AG04449 (cell line): ENCODE data around the gene PAX3.

Experiments used
- CTCF ChIA-PET: fragments of 350-600 bp; formaldehyde crosslinking; extraction: SDS; loops from one replicate; lab custom pipeline; 2021; ENCODE audit warnings: antibody characterized with exemption; lab: Yijun Ruan, JAX
- POLR2A ChIA-PET: fragments of 400-600, 350-600 bp; formaldehyde crosslinking; extraction: SDS; loops from one replicate; lab custom pipeline; 2020; ENCODE audit warnings: antibody characterized with exemption, inconsistent platforms; lab: Yijun Ruan, JAX
- DNase-seq: peaks from one replicate; pipeline ENCODE4 v3.0.0-alpha.2; 2010; ENCODE audit warnings: low read depth, low spot score
- H3K4me3 ChIP-seq: 2 replicates; pipeline ENCODE4 v1.5.1; 2011; ENCODE audit warnings: low read depth, mild to moderate bottlenecking, control low read depth, low read length
- CTCF ChIP-seq: IDR thresholded peaks from one replicate; pipeline ENCODE4 v1.5.1; 2011; ENCODE audit warnings: mild to moderate bottlenecking, moderate library complexity, low read length, control low read depth, inconsistent platforms; ENCODE audit not compliant: insufficient read depth; ENCODE audit errors: missing control alignments

Gene PAX3

GRCh38 chr2:222284466-222284865, 14.3 kb downstream of the PAX3 start:
- H3K4me3 ChIP-seq = no peak overlapping the region
- CTCF ChIA-PET = no interaction called here
- DNase-seq = no peak
- TF ChIP-seq CTCF = no peak
- POLR2A ChIA-PET = no interaction called here

GRCh38 chr2:222283634-222284033, 15.2 kb downstream of the PAX3 start:
- no peak overlapping the region for H3K4me3 ChIP-seq
- TF ChIP-seq CTCF = no peak
- CTCF ChIA-PET = no interaction called here
- DNase-seq = no peak
- POLR2A ChIA-PET = no interaction called here

GRCh38 chr2:222281506-222281905, 17.3 kb downstream of the PAX3 start:
- CTCF ChIA-PET = interaction anchor here (0.9 to 1.5 kb wide), 3 partner anchors 11 to 333 kb away, joined by 3 to 4 read pairs (median 3); no protein-coding TSS in a partner anchor
- no peak for TF ChIP-seq CTCF
- H3K4me3 ChIP-seq = no peak overlapping the region
- POLR2A ChIA-PET = interaction anchor here (1.0 kb wide), 1 partner anchor 17 kb away, joined by 5 read pairs; the partner anchor contains the start of gene PAX3
- DNase-seq = no peak

GRCh38 chr2:222280795-222281194, 18.0 kb downstream of the PAX3 start:
- H3K4me3 ChIP-seq = no peak overlapping the region
- no peak for TF ChIP-seq CTCF
- CTCF ChIA-PET = interaction anchor here (0.9 to 1.3 kb wide), 3 partner anchors 11 to 15 kb away, joined by 3 to 4 read pairs (median 3); no protein-coding TSS in a partner anchor
- POLR2A ChIA-PET = no interaction called here
- no peak for DNase-seq

GRCh38 chr2:222272446-222273015, 26.3 kb downstream of the PAX3 start:
- no peak overlapping the region for H3K4me3 ChIP-seq
- no peak for TF ChIP-seq CTCF
- ChIA-PET CTCF (no interaction called here), POLR2A (no interaction called here)
- DNase-seq = no peak

- CTCF ChIA-PET = no interaction called here
- POLR2A ChIA-PET = no interaction called here
Measured at GRCh38 chr2:222271854-222272253, 26.9 kb downstream of the PAX3 start.

More at GRCh38 chr2:222271854-222272253, 26.9 kb downstream of the PAX3 start:
- TF ChIP-seq CTCF = no peak
- no peak overlapping the region for H3K4me3 ChIP-seq
- DNase-seq = no peak
